Esophagus squamous epithelium (tissue), 5 donors: ENCODE results near the gene ADCY7. TPM values are rescaled to one million over a fixed set of nuclear protein-coding genes. Genes with fewer than 3 reads are reported as not detected.

Source experiments
- DNase-seq: peaks from one replicate; lab custom pipeline; 2025; lab: John Stamatoyannopoulos, UW
- H3K27ac ChIP-seq, 4 donors: fragments of 200-600 bp; sonication (generic); one replicate each; pipeline ENCODE4 v1.5.1; 2016 to 2019; ENCODE audit warnings: mild to moderate bottlenecking in 1 of 4
- H3K27me3 ChIP-seq, 4 donors: fragments of 200-600 bp; sonication (generic); 1 replicate in 3 of 4; 2 replicates in 1 of 4; pipeline versions ENCODE4 v1.5.1 to v1.6.0; 2017 to 2021; ENCODE audit warnings: antibody characterized with exemption in 1 of 4
- H3K36me3 ChIP-seq, 3 donors: fragments of 200-600 bp; sonication (generic); one replicate each; pipeline ENCODE4 v1.5.1; 2016 to 2019
- H3K4me1 ChIP-seq, 3 donors: fragments of 200-600 bp; sonication (generic); one replicate each; pipeline ENCODE4 v1.5.1; 2017 to 2019
- H3K4me3 ChIP-seq, 4 donors: fragments of 200-600 bp; sonication (generic); 1 replicate in 3 of 4; 2 replicates in 1 of 4; pipeline ENCODE4 v1.5.1; 2016 to 2019; ENCODE audit warnings: mild to moderate bottlenecking in 2 of 4, moderate library complexity in 1 of 4
- H3K9me3 ChIP-seq, 3 donors: fragments of 200-600 bp; sonication (generic); one replicate each; pipeline ENCODE4 v1.5.1; 2016 to 2019
- CTCF ChIP-seq, 6 experiments: fragments of 450-650 bp in 4 of 6; fragments of 200-600 bp in 2 of 6; sonication (generic) in 2 of 6; IDR thresholded peaks; one replicate each; pipeline ENCODE4 v1.5.1; 2016 to 2019; ENCODE audit warnings: antibody characterized with exemption in 6 of 6, mild to moderate bottlenecking in 4 of 6, moderate library complexity in 4 of 6
- POLR2A ChIP-seq, 4 donors: fragments of 450-650 bp; IDR thresholded peaks; one replicate each; pipeline ENCODE4 v1.6.1; 2017; ENCODE audit warnings: antibody characterized with exemption in 4 of 4, mild to moderate bottlenecking in 4 of 4, moderate library complexity in 3 of 4
- WGBS, 2 donors: methylation state at CpG; one replicate each; pipeline ENCODE4 v1.1.5; 2018; 5-methylcytosine and 5-hydroxymethylcytosine counted together
- intact Hi-C: fragments of 100-400 bp; cut with DNase I; formaldehyde crosslinking; loops from one replicate; pipeline ENCODE4 v1.15.0; 2022
- total RNA-seq, 4 donors: library from RNA; depleted of rRNA; stranded (reverse); fragments of >200 nt; gene quantifications; one replicate each; pipeline ENCODE4 v1.1.0, GENCODE V29; 2016
- donor health status: DM: yes; HTN: yes; CAD: no.

ADCY7 gene
- total RNA-seq, 4 donors from 2014 or later, result 21.2 to 23.9 (median 23.3) TPM

GRCh38 chr16:50248845-50249244 lies 17.5 kb upstream of the ADCY7 start:
- Histone ChIP-seq H3K27me3 (peaks cover 0 to 5% (median 0%) of the 10 kb centered on the region in 4 donors), H3K36me3 (no peaks in the 10 kb centered on the region), H3K4me1 (peaks cover 13 to 50% (median 18%) of the 10 kb centered on the region in 3 donors), H3K27ac (no peak overlapping the region), H3K9me3 (no peaks in the 10 kb centered on the region), H3K4me3 (no peak overlapping the region)
- intact Hi-C loops, result loop anchor here (10.0 kb wide), 1 partner anchor 106 kb away; no protein-coding TSS in a partner anchor
- no peak for DNase-seq
- no peak for TF ChIP-seq CTCF (IDR thresholded peaks at IDR 0.05)
- TF ChIP-seq POLR2A (IDR thresholded peaks at IDR 0.05), result no peak
- WGBS, 2 donors, result 95 to 100% methylated on average over 5 to 7 of the region's 8 CpGs

GRCh38 chr16:50251375-50252081 lies 14.8 kb upstream of the ADCY7 start:
- intact Hi-C loops, result no loop called here
- Histone ChIP-seq H3K9me3 (no peaks in the 10 kb centered on the region), H3K36me3 (no peaks in the 10 kb centered on the region), H3K4me1 (peaks cover 0 to 27% (median 3%) of the 10 kb centered on the region in 3 donors), H3K27me3 (no peaks in the 10 kb centered on the region), H3K4me3 (no peak overlapping the region), H3K27ac (no peak overlapping the region)
- 53 to 73% methylated on average over 4 to 12 of the region's 15 CpGs for WGBS, 2 donors
- no peak for TF ChIP-seq POLR2A (IDR thresholded peaks at IDR 0.05)
- no peak for TF ChIP-seq CTCF (IDR thresholded peaks at IDR 0.05)
- no peak for DNase-seq

- WGBS, 2 donors, result 71 to 78% methylated on average over 6 to 8 of the region's 9 CpGs
- DNase-seq, result no peak
- Histone ChIP-seq H3K9me3 (no peaks in the 10 kb centered on the region), H3K27ac (no peak overlapping the region), H3K36me3 (no peaks in the 10 kb centered on the region), H3K27me3 (no peaks in the 10 kb centered on the region), H3K4me1 (peaks cover 0 to 21% (median 0%) of the 10 kb centered on the region in 3 donors), H3K4me3 (no peak overlapping the region)
- intact Hi-C loops, result no loop called here
- no peak for TF ChIP-seq CTCF (IDR thresholded peaks at IDR 0.05)
- TF ChIP-seq POLR2A (IDR thresholded peaks at IDR 0.05), result no peak
Measured at GRCh38 chr16:50252082-50252611, 14.2 kb upstream of the ADCY7 start.

GRCh38 chr16:50252874-50253513 lies 13.4 kb upstream of the ADCY7 start:
- Histone ChIP-seq H3K4me3 (no peak overlapping the region), H3K36me3 (no peaks in the 10 kb centered on the region), H3K27me3 (no peaks in the 10 kb centered on the region), H3K27ac (no peak overlapping the region), H3K9me3 (no peaks in the 10 kb centered on the region), H3K4me1 (peaks cover 0 to 20% (median 0%) of the 10 kb centered on the region in 3 donors)
- DNase-seq, result no peak
- intact Hi-C loops, result no loop called here
- 70 to 77% methylated on average over 10 to 12 of the region's 12 CpGs for WGBS, 2 donors
- TF ChIP-seq CTCF (IDR thresholded peaks at IDR 0.05), result no peak
- TF ChIP-seq POLR2A (IDR thresholded peaks at IDR 0.05), result no peak

GRCh38 chr16:50253514-50253910 lies 12.8 kb upstream of the ADCY7 start:
- 100% methylated on average over 1 of the region's 8 CpGs; no CpG with 5 or more reads in 1 of the 2 donors for WGBS, 2 donors
- no peak for DNase-seq
- no peaks in the 10 kb centered on the region for H3K36me3 ChIP-seq
- no peaks in the 10 kb centered on the region for H3K27me3 ChIP-seq
- no peak overlapping the region for H3K4me3 ChIP-seq
- TF ChIP-seq POLR2A (IDR thresholded peaks at IDR 0.05), result no peak
- no peak for TF ChIP-seq CTCF (IDR thresholded peaks at IDR 0.05)
- no peaks in the 10 kb centered on the region for H3K9me3 ChIP-seq
- peaks cover 0 to 21% (median 0%) of the 10 kb centered on the region in 3 donors for H3K4me1 ChIP-seq
- intact Hi-C loops, result no loop called here
- H3K27ac ChIP-seq, result no peak overlapping the region
